Mesodermal cell (in vitro differentiated cells): ENCODE data around the gene WDPCP.
"Not testable (repeated sequence)": the region's sequence is repeated elsewhere in the genome, so short reads cannot be mapped to it uniquely, and the experiment has no call there.

ENCODE experiments used
- H3K27ac ChIP-seq: 2 replicates; pipeline ENCODE4 v1.7.0; 2013; ENCODE audit warnings: mild to moderate bottlenecking, low read depth, low read length, moderate library complexity; ENCODE audit not compliant: severe bottlenecking
- H3K36me3 ChIP-seq: 2 replicates; pipeline ENCODE4 v1.7.1; 2013; ENCODE audit warnings: mild to moderate bottlenecking, low read length, moderate library complexity; ENCODE audit not compliant: control insufficient read depth, insufficient read depth
- H3K4me1 ChIP-seq: one replicate; pipeline ENCODE4 v1.7.1; 2013; ENCODE audit warnings: mild to moderate bottlenecking, low read length; ENCODE audit not compliant: insufficient read depth, control insufficient read depth, poor library complexity, severe bottlenecking
- H3K4me3 ChIP-seq: 2 replicates; pipeline ENCODE4 v1.7.0; 2013; ENCODE audit warnings: low read length, control low read depth, mild to moderate bottlenecking; ENCODE audit not compliant: insufficient read depth, poor library complexity, severe bottlenecking; ENCODE audit errors: extremely low read depth
- H3K9me3 ChIP-seq: 2 replicates; pipeline ENCODE4 v1.7.1; 2013; ENCODE audit warnings: mild to moderate bottlenecking, low read length, moderate library complexity; ENCODE audit not compliant: control insufficient read depth
- WGBS, 2 experiments: methylation state at CpG; one replicate each; pipeline ENCODE4 v1.1.5; 2013; ENCODE audit warnings: missing lambda C conversion rate in 2 of 2; ENCODE audit not compliant: insufficient coverage in 2 of 2; 5-methylcytosine and 5-hydroxymethylcytosine counted together

The WDPCP gene

DNA sequence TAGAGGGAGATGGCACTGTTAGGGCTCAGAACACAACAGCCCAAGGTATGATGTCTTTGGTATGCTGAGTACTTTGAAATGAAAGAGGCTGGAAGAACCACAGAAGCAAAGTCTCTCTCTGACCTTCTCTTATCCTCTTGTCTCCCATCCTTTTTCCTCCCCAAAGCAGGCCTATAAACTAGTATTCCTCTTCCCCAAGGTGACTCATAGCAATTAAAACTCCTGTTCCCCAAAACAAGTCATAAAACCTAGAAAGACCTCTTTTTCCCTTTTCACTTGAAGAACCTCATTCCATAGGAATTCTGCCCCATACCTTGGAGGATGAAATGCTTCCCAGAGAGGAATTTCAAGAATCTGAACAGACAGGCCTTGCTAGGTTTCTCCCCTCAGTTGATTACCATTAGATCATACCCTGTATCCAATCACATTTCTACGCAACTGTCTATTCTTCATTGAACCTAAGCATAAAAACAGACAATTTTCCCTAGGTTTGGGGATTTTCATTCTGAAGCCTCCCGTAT, 26.2 kb upstream of the WDPCP start:
- WGBS, 2 experiments = 86% methylated on average over 1 of the region's 2 CpGs; no CpG with 5 or more reads in 1 of the 2 experiments
- peaks cover 41% of the 10 kb centered on the region for H3K4me1 ChIP-seq
- H3K36me3 ChIP-seq = peaks cover 2% of the 10 kb centered on the region
- H3K9me3 ChIP-seq = no peaks in the 10 kb centered on the region
- H3K4me3 ChIP-seq = no peak overlapping the region
- peak overlapping the region; percentile 100 for H3K27ac ChIP-seq

DNA sequence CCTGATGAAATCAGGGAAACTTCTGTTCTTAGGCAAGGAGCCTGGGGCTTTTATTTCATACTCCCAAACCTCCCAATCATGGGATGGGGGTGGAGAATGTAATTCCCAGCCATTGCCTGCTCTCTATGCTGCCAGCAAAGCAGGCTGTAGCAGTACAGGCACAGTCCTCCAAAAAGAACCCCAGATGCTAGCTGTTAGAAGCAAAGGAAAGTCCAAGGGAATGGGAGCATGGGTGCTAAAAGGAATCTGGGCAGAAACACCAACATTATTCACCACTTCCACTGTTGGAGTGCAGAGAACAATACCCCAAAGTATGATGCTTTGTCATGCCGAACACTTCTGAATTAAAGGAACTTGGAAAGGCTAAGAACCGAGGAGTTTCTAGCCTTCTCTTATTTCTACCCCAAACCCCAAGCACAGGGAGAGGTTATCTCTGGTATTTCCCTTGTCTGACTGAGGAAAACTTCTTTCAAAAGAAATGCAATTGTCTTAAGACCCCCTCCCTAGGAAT, 25.2 kb upstream of the WDPCP start:
- Histone ChIP-seq H3K36me3 (no peaks in the 10 kb centered on the region), H3K4me1 (peaks cover 41% of the 10 kb centered on the region), H3K4me3 (no peak overlapping the region), H3K9me3 (no peaks in the 10 kb centered on the region), H3K27ac (peak overlapping the region; percentile 100)
- WGBS, 2 experiments = no CpG with 5 or more reads among the region's 2 CpGs

DNA sequence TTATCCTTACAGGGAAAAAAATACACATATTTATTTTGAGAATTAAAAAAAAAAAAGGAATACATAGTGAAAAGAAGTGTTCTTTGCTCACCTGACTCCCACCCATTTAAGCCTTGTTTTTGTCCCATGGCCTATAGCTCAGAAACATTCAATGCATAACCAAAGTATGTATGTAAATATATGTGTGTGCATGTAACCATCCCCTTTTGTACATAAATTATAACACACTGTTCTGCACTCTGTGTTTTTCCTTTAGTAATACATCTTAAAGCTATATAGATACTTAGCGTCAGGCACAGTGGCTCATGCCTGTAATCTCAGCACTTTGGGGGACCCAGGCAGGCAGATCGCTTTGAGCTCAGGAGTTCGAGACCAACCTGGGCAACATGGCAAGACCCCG, 22.2 kb upstream of the WDPCP start:
- Histone ChIP-seq H3K36me3 (peaks cover 22% of the 10 kb centered on the region), H3K4me3 (no peak overlapping the region), H3K27ac (no peak overlapping the region), H3K9me3 (no peaks in the 10 kb centered on the region), H3K4me1 (peaks cover 31% of the 10 kb centered on the region)
- 93 to 100% methylated on average over 2 to 3 of the region's 4 CpGs for WGBS, 2 experiments

DNA sequence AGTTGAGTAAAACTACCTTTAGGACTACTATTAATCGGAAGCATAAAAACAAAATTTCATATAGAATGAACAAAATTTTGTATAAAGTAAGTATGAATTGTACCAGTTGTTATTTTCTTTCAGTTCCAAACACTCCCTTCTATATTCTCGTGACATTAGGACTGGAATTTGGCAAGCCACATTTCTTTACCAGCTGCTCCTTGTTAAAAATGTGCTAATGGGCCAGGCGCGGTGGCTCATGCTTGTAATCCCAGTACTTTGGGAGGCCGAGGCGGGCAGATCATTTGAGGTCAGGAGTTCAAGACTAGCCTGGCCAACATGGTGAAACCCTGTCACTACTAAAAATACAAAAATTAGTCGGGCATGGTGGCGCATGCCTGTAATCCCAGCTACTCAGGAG, 20.6 kb upstream of the WDPCP start:
- 82 to 83% methylated on average over 7 of the region's 8 CpGs for WGBS, 2 experiments
- not testable (repeated sequence) for H3K27ac ChIP-seq

DNA sequence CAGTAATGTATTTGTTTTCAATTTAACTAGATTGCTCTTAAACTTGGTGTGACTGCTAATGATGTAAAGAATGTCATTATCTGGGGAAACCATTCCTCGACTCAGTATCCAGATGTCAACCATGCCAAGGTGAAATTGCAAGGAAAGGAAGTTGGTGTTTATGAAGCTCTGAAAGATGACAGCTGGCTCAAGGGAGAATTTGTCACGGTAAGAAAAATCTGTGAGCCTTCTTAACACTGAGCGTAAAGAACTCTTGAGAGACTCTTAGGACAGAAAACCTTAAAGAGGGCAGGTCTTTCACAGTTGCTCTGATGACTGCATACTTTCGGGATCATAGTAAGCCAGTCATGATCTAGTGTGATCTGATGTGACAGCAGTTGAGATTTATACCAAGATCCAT, 16.4 kb upstream of the WDPCP start:
- no peak overlapping the region for H3K4me3 ChIP-seq
- H3K27ac ChIP-seq = no peak overlapping the region
- H3K9me3 ChIP-seq = no peaks in the 10 kb centered on the region
- H3K4me1 ChIP-seq = peaks cover 5% of the 10 kb centered on the region
- 95 to 100% methylated on average over 4 of the region's 4 CpGs for WGBS, 2 experiments
- H3K36me3 ChIP-seq = peaks cover 65% of the 10 kb centered on the region

More for the DNA sequence above, 20.6 kb upstream of the WDPCP start:
- H3K36me3 ChIP-seq = peaks cover 34% of the 10 kb centered on the region
- H3K9me3 ChIP-seq, H3K4me3 ChIP-seq: not testable (repeated sequence)
- H3K4me1 ChIP-seq = peaks cover 14% of the 10 kb centered on the region

DNA sequence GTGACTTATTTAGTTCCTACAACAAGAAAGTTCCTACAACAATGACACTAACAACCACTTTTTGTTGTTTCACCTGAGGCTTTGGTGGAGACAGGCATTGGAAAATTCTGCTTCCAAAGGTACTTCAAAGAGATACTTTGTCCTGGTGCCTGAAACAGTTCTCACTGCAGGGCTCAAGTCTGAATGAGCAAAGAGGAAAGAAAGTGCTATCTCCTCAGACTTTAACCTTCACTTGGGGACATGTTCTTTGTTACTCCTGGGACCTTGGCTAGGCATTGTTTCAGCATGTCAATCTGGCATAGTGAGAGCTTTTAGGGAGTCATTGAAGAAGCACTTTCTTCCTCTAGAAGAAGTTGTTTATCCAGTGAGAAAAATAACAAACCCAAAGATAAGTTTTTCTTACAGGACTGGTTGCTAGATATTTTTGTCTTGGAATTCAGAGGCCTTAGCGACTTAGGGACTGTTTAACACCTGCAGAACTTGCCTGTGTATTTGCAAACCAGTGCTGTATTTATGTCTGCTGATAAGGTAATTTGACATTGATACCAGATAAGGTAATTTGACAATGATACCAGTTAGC, 12.7 kb upstream of the WDPCP start:
- Histone ChIP-seq H3K4me3 (no peak overlapping the region), H3K4me1 (peaks cover 5% of the 10 kb centered on the region), H3K9me3 (no peaks in the 10 kb centered on the region), H3K36me3 (peaks cover 71% of the 10 kb centered on the region), H3K27ac (peak overlapping the region; percentile 1)
- 89% methylated on average over 1 of the region's 1 CpG; no CpG with 5 or more reads in 1 of the 2 experiments for WGBS, 2 experiments

DNA sequence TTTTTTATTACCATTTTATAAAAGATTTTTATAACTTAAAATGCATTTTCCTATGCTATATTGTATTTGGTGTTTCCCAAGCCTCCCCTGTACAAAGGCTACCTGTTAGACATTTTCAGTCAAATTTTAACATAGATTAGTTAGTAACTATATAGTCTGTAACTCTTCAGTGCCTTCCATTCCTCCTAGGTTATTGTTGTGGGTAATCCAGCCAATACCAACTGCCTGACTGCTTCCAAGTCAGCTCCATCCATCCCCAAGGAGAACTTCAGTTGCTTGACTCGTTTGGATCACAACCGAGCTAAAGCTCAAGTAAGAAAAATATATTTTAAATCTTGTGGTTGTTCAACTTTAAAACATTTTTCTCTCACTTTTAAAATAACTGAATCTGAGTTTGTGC, 10.7 kb upstream of the WDPCP start:
- WGBS, 2 experiments = no CpG with 5 or more reads among the region's 2 CpGs
- Histone ChIP-seq H3K4me3 (no peak overlapping the region), H3K4me1 (peaks cover 5% of the 10 kb centered on the region), H3K9me3 (no peaks in the 10 kb centered on the region), H3K27ac (no peak overlapping the region), H3K36me3 (peaks cover 73% of the 10 kb centered on the region)

DNA sequence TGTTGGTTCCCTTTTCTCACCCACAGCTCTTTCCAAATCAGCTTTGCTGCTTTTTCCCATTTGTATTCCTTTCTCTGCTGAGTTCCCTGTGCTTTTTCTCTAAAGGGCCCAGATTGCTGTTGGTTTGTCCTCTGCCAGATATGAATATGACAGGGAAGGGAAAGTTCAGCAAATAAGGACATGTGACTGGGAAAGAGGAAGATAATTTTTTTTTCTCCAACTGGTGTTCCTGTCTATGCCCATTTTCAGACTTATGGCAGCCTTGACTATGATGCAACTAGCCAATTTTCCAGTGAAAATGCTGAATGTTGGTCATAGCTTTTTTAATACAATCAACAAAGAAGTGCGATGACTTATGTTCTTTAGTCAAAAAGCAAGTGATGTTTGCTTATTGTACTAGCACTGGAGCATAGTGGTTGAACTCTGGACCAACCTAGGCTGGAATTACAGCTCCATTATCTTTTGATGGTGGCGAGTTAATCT, 8.2 kb upstream of the WDPCP start:
- Histone ChIP-seq H3K4me1 (peaks cover 6% of the 10 kb centered on the region), H3K9me3 (no peaks in the 10 kb centered on the region), H3K36me3 (peaks cover 59% of the 10 kb centered on the region), H3K4me3 (no peak overlapping the region), H3K27ac (no peak overlapping the region)
- 100% methylated on average over 1 of the region's 2 CpGs; no CpG with 5 or more reads in 1 of the 2 experiments for WGBS, 2 experiments

DNA sequence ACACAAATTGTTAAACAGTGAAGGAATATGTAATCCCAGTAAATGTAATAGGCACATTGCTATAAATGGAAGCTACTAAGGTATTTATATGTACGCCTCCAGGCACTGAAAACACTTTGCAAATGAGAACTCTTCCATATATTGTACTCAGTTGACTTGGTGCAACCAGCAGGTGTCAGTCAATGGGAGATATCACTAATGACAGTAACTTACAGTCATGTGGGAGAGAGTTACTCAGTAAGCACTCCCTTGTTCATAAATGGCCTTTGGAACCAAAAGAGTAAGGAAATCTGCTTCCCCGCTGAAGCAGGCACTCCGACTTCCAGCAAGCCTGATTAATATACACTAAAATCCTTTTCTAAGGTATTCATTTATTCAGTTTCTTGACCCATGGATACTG, 6.4 kb upstream of the WDPCP start:
- Histone ChIP-seq H3K4me1 (peaks cover 18% of the 10 kb centered on the region), H3K9me3 (no peaks in the 10 kb centered on the region), H3K4me3 (no peak overlapping the region), H3K36me3 (peaks cover 50% of the 10 kb centered on the region), H3K27ac (no peak overlapping the region)
- WGBS, 2 experiments = 100% methylated on average over 2 of the region's 3 CpGs; no CpG with 5 or more reads in 1 of the 2 experiments

DNA sequence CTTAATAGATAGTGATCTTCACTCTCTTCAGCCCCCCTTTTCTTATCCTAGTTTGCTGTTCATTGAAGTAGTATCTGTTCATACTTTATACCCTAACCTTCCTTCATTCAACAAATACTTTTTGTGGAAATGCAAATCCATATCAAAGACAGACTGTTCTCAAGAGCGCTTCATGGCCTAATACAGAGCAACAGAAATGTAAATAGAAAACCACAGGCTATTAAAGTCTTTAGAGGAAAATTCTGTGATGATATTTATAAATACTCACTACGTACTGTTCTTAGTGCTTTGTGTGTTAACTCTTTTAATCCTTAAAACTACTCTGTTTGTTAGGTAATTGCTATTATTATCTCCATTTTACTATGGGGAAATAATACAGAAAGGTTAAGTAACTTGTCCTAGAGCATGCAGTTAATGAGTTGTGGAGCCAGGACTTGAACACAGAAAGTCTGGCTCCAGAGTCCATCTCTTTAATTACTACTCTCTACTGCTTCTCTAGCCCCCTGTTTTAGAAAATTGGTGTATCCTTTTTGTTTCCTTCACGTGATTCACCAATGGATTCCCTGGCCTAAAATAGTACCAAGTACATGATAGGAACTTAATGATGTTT, 3.4 kb upstream of the WDPCP start:
- WGBS, 2 experiments = no CpG with 5 or more reads among the region's 3 CpGs
- H3K4me3 ChIP-seq = no peak overlapping the region
- no peaks in the 10 kb centered on the region for H3K9me3 ChIP-seq
- no peak overlapping the region for H3K27ac ChIP-seq
- peaks cover 20% of the 10 kb centered on the region for H3K4me1 ChIP-seq
- H3K36me3 ChIP-seq = peaks cover 35% of the 10 kb centered on the region
